NCI-H226 (cell line): ENCODE results near the gene SS18L1.

Experiments used
- DNase-seq: peaks from one replicate; pipeline ENCODE4 v3.0.0-alpha.2; 2015

Gene SS18L1

GRCh38 chr20:62158088-62158400, 14.5 kb downstream of the SS18L1 start:
- DNase-seq: no peak

DNA sequence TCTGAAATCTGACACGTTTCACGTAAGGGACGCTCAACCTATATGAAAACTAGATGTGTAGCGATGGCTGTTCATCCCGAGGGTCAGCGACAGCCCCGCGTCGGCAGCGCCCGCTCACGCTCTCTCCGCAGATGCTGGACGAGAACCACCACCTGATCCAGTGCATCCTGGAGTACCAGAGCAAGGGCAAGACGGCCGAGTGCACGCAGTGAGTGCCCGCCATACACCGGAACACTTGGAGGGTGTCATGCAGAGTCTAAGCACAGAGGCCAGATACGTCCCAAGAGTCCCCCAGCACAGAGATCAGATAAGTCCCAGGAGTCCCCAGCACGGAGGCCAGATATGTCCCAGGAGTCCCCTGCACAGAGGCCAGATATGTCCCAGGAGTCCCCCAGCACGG, 15.0 kb downstream of the SS18L1 start:
- DNase-seq: no peak

- no peak for DNase-seq
Measured at GRCh38 chr20:62159052-62159451, 15.5 kb downstream of the SS18L1 start.

DNA sequence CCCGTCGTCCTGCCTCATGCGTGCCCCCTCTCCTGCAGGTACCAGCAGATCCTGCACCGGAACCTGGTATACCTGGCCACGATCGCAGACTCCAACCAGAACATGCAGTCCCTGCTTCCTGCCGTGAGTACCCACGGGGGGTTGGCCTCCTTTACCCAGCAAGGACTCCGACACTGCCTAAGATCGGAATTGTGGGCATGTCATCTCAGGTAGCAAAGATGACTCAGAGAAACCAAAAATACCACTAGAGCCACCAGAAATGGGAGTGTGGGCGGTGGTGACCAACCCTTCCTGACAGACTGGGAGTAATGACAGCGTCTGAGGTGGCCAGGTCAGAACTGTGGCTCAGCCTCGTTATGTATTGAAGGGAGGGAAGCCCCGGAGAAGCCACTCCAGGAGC, 16.3 kb downstream of the SS18L1 start:
- DNase-seq: no peak

DNA sequence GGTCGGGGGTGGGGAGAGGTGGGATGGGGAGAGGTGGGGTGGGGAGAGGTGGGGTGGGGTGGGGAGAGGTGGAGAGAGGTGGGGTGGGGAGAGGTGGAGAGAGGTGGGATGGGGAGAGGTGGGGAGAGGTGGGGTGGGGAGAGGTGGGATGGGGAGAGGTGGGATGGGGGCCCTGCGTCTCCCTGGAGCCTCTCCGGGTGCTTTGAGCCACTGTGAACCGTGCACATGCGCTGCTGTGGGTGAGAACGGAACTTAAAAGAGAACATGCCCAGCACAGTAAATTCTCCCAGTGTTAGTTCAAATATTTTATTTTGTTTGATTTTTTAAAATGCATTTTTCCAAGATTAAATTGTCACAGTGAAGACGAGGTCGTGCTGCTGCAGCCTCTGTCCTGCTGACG, 16.7 kb downstream of the SS18L1 start:
- no peak for DNase-seq

DNA sequence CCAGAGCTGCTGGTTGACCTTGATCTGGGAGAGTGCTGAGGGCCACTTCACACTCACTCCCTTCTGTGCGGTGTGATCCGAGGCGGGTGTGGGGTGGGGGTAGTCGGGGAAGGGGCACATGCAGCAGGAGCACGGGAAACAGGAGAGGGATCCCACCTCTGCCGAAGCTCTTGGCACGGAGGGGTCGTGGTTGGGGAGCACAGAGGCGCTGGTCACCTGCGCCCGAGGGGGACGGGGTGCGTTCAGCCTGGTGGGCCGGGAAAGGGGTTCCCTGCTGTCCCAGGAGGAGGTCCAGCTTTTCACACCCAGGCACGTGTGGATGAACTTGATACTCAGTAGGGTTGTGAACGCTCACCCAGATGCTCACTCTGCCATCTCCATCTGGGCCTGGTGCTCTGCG, 17.3 kb downstream of the SS18L1 start:
- DNase-seq: no peak

GRCh38 chr20:62161347-62161746, 17.8 kb downstream of the SS18L1 start:
- DNase-seq: no peak

- DNase-seq: no peak
Measured at GRCh38 chr20:62162765-62163484, 19.4 kb downstream of the SS18L1 start.

- no peak for DNase-seq
Measured at GRCh38 chr20:62163485-62163865, 19.9 kb downstream of the SS18L1 start.

- no peak for DNase-seq
Measured at GRCh38 chr20:62163986-62164762, 20.6 kb downstream of the SS18L1 start.

DNA sequence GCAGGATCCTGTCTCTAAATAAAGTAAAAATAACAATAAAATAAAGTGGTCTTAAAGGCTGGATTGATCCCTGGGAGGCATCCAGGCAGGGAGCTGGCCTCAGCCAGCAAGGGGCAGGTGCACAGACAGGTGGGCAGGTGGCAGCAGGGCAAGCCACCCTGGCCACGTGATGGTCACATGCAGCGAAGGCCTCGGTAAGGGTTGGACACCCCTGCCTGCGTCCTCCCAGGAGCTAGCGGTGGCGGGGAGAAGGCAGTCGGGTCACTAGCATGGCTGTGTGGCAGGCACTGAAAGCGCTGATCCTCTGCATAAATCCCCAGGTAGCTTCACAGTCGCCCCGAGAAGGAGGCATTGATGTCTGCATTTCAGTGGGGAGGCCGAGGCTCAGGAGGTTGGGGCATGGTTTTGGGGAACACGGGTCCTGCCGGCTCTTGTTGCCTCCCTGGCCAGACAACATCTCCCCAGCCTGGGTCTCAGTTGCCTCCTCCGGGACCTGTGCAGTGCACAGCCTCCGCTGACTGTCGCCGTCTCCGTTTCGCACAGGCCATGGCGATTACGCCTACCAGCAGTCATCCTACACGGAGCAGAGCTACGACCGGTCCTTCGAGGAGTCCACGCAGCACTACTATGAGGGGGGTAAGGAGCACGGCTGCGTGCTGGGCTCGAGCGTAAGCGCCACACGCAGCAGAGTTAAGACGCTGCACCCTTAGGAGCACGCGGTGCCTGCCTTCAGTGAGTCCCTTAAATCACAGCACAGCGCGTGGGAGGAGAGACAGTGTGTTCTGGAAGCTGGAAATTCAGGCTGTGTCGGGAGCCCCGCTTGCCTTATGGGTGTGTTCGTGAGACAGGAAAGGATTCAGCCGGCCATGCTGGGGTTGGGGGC, 21.6 kb downstream of the SS18L1 start:
- no peak for DNase-seq

DNA sequence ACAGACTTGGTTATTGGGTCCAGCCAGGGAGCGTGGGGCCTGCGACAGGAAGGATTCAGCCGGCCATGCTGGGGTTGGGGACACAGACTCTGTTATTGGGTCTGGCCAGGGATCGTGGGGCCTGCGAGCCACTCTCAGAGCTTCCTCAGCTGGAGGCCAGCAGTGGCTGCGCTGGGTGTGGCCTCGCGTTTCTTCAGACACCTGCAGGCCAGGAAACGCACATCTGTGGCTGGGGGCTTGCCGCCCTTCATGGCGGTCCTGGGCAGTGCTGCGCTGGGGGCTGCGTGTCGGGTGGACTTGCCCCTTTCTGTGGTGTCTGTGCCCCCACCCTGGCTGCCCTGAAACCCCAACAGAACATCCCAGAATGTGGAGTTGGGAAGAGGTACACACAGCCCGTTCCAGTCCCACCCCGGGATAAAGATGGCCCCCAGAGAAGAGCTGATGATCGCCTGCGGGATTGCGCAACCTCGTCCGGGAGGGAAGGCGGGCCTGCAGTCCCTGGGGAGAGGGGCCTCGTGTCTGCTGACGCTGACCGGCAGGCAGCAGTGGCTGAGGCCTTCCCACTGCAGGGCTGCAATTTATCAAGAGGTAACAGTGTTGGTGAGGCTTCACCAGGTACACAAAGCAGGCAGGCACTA, 22.3 kb downstream of the SS18L1 start:
- no peak for DNase-seq

DNA sequence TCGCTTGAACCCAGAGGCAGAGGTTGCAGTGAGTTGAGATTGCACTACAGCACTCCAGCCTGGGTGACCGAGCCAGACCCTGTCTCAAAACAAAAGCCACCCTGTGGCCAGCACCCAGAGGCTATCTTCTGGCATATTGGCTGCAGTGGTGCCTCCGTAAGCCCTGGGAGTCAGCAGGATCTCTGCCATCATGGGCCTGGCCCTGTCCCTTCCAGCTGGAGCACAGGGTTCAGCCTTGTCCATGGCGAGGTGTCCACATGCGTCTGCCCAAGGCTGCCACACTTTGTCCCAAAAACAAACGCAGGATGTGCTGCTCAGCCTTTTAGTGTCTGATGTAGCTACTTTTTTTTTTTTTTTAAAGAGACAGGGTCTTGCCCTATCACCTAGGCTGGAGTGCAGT, 23.9 kb downstream of the SS18L1 start:
- no peak for DNase-seq

GRCh38 chr20:62168061-62168460, 24.5 kb downstream of the SS18L1 start:
- no peak for DNase-seq

DNA sequence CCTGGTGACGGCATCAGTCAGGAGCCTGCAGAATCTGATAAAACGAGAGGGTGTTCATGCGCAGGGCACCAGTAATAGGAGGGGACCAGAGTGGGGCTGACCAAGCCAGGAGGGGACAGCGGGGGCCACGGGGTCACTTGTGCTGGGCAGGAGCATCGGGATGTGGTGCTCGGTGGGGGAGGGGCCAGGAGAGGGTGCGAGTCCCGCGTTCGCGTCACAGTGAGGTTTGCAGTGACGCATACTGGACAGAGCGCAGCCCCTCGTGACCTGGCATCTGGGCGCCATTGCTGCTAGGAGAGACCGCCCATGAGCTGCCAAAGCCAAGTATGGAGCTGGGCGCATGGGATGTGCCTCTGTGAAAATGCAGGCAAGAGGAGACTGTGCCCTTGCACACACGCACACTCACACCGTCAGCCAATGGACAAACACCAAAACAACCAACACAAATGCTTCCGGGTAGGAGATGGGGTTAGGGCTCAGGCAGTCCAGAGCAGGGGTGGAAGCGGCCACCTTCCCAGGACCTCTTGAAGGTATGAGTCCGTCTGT, 25.4 kb downstream of the SS18L1 start:
- no peak for DNase-seq

DNA sequence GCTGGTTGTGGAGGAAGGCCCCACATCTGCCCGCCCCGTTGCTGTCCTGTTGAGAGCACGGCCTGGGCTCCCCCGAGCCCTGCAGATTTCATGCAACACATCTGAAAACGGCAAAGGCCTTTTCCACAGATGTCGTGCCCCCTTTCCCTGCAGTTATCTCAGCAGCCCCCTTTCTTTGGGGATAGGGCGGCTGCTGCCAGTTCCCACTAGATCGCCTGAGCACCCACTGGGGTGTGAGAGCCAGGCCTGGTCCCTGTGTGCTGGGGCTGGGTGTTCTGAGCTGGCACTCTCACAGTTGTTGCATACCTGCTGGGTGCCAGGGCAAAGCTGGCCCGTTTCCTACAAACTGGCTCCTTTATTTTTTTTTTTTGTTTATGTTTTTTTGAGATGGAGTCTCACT, 27.0 kb downstream of the SS18L1 start:
- DNase-seq: no peak

DNA sequence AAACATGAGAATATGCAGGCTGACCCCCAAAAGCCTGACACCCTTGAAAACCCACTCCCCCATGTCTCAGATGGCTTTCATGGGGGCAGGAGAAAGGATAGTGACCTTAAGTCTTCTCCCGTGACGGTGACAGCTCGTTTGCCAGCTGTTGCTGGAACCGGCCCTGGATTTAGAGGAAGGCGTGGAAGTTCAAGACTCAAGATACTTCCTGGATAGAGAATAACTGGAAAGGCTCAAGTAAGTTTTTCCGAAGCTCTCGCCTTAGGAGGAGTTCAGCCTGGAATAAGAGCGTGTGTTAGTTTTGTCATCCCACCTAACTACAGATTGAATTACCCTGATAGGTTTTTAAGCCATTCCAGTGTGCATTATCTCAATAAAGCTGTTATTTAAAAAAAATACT, 27.7 kb downstream of the SS18L1 start:
- DNase-seq: no peak

DNA sequence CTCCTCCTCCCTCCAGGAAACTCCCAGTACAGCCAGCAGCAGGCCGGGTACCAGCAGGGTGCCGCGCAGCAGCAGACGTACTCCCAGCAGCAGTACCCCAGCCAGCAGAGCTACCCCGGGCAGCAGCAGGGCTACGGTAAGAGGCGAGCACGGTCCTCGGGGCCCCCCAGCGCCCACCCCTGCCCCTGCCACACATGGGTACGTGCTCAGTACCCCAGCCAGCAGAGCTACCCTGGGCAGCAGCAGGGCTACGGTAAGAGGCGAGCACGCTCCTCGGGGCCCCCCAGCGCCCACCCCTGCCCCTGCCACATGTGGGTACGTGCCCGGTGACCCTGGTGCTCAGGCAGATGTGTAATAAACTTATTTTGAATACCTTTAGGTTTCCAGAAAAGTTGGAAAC, 29.1 kb downstream of the SS18L1 start:
- DNase-seq: no peak

DNA sequence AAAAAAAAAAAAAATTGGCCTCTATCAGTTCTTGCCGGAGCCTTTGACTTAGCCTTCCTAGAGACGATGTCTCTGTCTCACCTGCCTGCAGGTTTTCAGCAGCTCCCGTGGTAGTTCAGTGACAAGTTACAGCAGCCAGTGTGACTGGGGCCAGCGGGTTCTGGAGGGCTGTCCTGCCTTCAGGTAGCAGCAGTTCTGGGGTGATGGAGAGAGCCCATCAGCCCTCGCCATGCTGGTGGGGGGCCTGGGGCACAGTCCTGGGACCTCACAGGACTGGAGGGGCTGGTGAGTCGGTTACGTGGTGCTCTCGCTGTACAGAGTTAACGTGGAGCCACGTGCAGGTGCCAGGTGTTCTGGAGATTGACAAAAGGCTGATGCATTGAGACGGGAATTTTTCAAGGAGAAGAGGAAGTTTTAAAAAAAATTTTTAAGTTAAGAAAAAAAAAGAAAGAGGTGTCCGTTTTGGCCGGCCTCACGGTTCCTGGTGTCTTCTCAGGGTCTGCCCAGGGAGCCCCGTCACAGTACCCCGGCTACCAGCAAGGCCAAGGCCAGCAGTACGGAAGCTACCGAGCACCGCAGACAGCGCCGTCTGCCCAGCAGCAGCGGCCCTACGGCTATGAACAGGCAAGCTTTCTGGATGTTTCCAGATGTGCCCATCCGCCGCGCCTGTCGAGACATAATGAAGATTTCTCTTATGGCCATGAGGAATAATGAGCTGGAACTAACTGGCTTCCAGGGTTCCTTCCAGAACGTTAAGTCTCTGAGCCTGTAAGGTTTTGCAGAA, 30.6 kb downstream of the SS18L1 start:
- no peak for DNase-seq

GRCh38 chr20:62174870-62175624, 31.5 kb downstream of the SS18L1 start:
- DNase-seq: no peak

DNA sequence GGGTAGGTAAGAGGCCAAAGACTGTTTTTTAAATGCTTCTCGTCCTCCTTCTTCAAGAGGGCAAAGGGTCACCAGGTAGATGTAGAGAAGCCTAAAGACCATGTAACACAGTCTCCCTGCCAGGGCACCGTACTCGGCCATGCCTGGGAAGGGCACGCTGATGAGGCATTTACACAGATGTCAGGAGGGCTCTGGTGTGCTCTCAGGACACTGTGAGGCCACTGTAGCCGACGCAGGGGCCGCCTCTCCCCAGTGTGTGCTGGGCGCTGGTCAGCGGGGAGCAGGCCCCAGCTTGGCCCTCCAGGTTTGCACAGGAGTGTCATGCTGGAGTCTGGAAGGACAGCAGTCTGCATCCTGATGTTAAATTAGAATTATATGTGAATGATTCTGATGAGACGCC, 32.1 kb downstream of the SS18L1 start:
- DNase-seq: no peak
